Naive thymus-derived CD4-positive, alpha-beta T cell (primary cell): ENCODE measurements around the gene ACTG2. TPM values are rescaled to one million over a fixed set of nuclear protein-coding genes. Genes with fewer than 3 reads are reported as not detected.
A peak's percentile ranks its signal among the peaks of the same experiment; 100 is the strongest.

Experiments used
- ATAC-seq: fragments of 150-1000 bp; cut with Tn5 transposase; 2 replicates; pipeline ENCODE4 v1.10.0; 2021; ENCODE audit warnings: mild to moderate bottlenecking, moderate library complexity
- CTCF ChIA-PET: fragments of 350-600 bp; sonication (Branson Sonifier 250); formaldehyde crosslinking; loops from one replicate; lab custom pipeline; 2021; ENCODE audit warnings: antibody characterized with exemption; lab: Charles Lee
- POLR2A ChIA-PET: fragments of 350-600 bp; sonication (Branson Sonifier 250); formaldehyde crosslinking; loops from one replicate; lab custom pipeline; 2021; ENCODE audit warnings: antibody characterized with exemption, inconsistent platforms; lab: Charles Lee
- DNase-seq, 9 donors: peaks; one replicate each; pipeline versions ENCODE4 v3.0.0 to v3.0.0-alpha.2; 2020 to 2022; ENCODE audit warnings: mixed read lengths in 1 of 9
- H3K27ac ChIP-seq: one replicate; pipeline ENCODE4 v1.7.0; 2013; ENCODE audit warnings: mild to moderate bottlenecking, low read depth, low read length, moderate library complexity
- H3K27me3 ChIP-seq, 2 donors: one replicate each; pipeline ENCODE4 v1.7.0; 2013; ENCODE audit warnings: low read length in 2 of 2, mild to moderate bottlenecking in 2 of 2, moderate library complexity in 2 of 2; ENCODE audit not compliant: control insufficient read depth in 2 of 2, insufficient read depth in 2 of 2
- H3K36me3 ChIP-seq, 3 experiments: 1 replicate in 2 of 3; 2 replicates in 1 of 3; pipeline ENCODE4 v1.7.0; 2013; ENCODE audit warnings: low read length in 3 of 3, mild to moderate bottlenecking in 3 of 3, moderate library complexity in 1 of 3; ENCODE audit not compliant: insufficient read depth in 3 of 3, control insufficient read depth in 2 of 3
- H3K4me1 ChIP-seq, 2 donors: one replicate each; pipeline ENCODE4 v1.7.0; 2013; ENCODE audit warnings: low read length in 2 of 2, mild to moderate bottlenecking in 2 of 2, moderate library complexity in 1 of 2; ENCODE audit not compliant: control insufficient read depth in 2 of 2, insufficient read depth in 2 of 2
- H3K4me3 ChIP-seq: 2 replicates; pipeline ENCODE4 v1.7.0; 2013; ENCODE audit warnings: mild to moderate bottlenecking, low read length
- H3K9me3 ChIP-seq, 3 experiments: 1 replicate in 2 of 3; 2 replicates in 1 of 3; pipeline ENCODE4 v1.7.0; 2013; ENCODE audit warnings: low read length in 3 of 3; ENCODE audit not compliant: control insufficient read depth in 2 of 3
- H3K27ac Mint-ChIP-seq, 9 donors: one replicate each; pipeline ENCODE4 v1.8.0; 2020 to 2022; ENCODE audit warnings: mixed read lengths in 9 of 9, mild to moderate bottlenecking in 8 of 9, moderate library complexity in 5 of 9, inconsistent platforms in 2 of 9
- H3K27me3 Mint-ChIP-seq, 5 donors: one replicate each; pipeline ENCODE4 v1.8.0; 2021 to 2022; ENCODE audit warnings: mixed read lengths in 5 of 5, mild to moderate bottlenecking in 1 of 5
- H3K36me3 Mint-ChIP-seq, 5 donors: one replicate each; pipeline ENCODE4 v1.8.0; 2020 to 2022; ENCODE audit warnings: mixed read lengths in 5 of 5, mild to moderate bottlenecking in 3 of 5, inconsistent platforms in 1 of 5
- H3K4me1 Mint-ChIP-seq, 7 donors: one replicate each; pipeline ENCODE4 v1.8.0; 2020 to 2022; ENCODE audit warnings: mixed read lengths in 7 of 7, mild to moderate bottlenecking in 3 of 7, inconsistent platforms in 1 of 7
- H3K4me3 Mint-ChIP-seq, 10 donors: one replicate each; pipeline ENCODE4 v1.8.0; 2020 to 2022; ENCODE audit warnings: mild to moderate bottlenecking in 10 of 10, mixed read lengths in 10 of 10, moderate library complexity in 6 of 10, inconsistent platforms in 2 of 10
- H3K9me3 Mint-ChIP-seq, 11 donors: one replicate each; pipeline ENCODE4 v1.8.0; 2020 to 2022; ENCODE audit warnings: mixed read lengths in 11 of 11, mild to moderate bottlenecking in 4 of 11, inconsistent platforms in 1 of 11, moderate library complexity in 1 of 11
- intact Hi-C, 2 donors: fragments of 100-400 bp; cut with micrococcal nuclease; formaldehyde crosslinking; loops; one replicate each; pipeline ENCODE4 v1.15.1; 2023
- polyA plus RNA-seq, 2 donors: library from polyadenylated mRNA; unstranded; fragments of 300-500 nt; fragmentation: Illumina TruSeq; gene quantifications; one replicate each; pipeline ENCODE4 v1.2.3, GENCODE V29; 2021
- total RNA-seq, 6 experiments: library from RNA in 5 of 6; stranded (reverse) in 5 of 6; gene quantifications; 1 replicate in 5 of 6; 2 replicates in 1 of 6; pipeline ENCODE4 v1.2.3 and lab custom pipeline; 2021 to 2026

ACTG2 gene
- total and polyA plus RNA-seq, 7 experiments from 2014 or later = not detected

DNA sequence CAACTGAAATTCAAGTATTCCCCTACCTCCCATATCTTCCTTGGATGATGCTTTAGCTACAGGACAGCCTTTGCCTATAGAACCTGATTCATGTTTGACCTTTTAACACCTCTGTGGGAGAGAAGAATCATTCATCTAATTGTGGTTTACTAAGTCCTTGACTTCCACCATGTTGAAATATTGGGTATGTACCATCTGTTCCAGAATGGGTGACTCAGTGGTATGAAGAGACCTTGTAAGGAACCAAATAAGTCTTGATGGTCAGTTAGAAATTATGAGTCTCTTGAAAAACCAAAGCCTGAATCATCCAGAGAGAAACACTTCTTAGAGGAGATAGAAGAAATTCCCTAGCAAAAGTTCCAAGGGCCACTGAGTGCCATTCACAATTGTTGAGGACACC lies 36.6 kb upstream of the ACTG2 start:
- no peaks in the 10 kb centered on the region for H3K9me3 ChIP-seq
- ATAC-seq (no peak), DNase-seq (no peak)
- H3K36me3 Mint-ChIP-seq = peaks cover 31 to 59% (median 47%) of the 10 kb centered on the region in 5 donors
- POLR2A ChIA-PET = no interaction called here
- H3K4me1 ChIP-seq = no peaks in the 10 kb centered on the region
- no peak overlapping the region for H3K4me3 ChIP-seq
- H3K9me3 Mint-ChIP-seq = no peaks in the 10 kb centered on the region
- peak overlapping the region in 1 of 9 donors; percentile 8 for H3K27ac Mint-ChIP-seq
- CTCF ChIA-PET = no interaction called here
- H3K27me3 ChIP-seq = no peaks in the 10 kb centered on the region
- peaks cover 10 to 84% (median 14%) of the 10 kb centered on the region in 3 experiments for H3K36me3 ChIP-seq
- peaks cover 0 to 10% (median 0%) of the 10 kb centered on the region in 7 donors for H3K4me1 Mint-ChIP-seq
- no peak overlapping the region for H3K4me3 Mint-ChIP-seq
- no peaks in the 10 kb centered on the region for H3K27me3 Mint-ChIP-seq
- intact Hi-C loops = no loop called here
- H3K27ac ChIP-seq = no peak overlapping the region

DNA sequence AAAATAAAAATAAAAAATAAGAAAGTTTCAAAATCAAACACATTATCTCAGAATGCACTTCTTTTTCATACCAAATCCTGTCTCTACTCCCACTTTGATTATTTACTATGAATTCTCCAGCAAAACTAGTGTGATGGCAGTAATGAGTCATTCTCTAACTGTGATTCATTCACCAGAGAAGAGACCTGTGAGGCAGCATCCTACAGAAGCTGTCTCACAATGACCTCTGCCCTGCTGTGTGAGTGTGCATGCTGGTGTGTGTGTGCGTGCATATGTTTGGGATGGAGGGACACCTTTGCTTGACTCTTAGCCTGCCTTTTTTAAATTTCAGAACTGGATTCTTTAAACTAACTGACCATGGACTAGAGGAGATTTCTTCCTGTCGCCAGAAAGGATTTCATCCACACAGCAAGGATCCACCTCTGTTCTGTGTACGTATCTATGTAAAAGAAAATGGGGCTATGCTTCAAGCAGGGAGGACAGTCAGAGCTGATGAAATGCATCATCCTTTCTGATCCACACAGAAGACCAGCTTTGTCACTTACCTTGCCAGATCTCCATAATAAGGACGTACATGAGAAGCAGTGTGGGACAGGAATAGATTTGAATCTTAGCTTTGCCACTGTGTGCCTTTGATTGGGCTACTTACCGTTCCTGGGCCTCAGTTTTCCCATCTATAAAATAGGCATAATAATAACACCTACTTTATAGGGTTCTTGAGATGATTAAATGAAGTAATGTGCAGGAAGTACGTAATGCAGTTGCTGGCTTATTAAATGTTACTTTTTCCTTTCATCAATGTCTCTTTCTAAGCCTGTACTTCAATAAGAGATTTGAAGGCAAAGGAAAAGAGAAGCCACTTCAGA lies 32.9 kb upstream of the ACTG2 start:
- no peaks in the 10 kb centered on the region for H3K9me3 ChIP-seq
- no peaks in the 10 kb centered on the region for H3K27me3 ChIP-seq
- POLR2A ChIA-PET = no interaction called here
- ATAC-seq (no peak), DNase-seq (peak in 1 of 9 donors; percentile 34)
- Mint-ChIP-seq H3K4me1 (peaks cover 0 to 8% (median 0%) of the 10 kb centered on the region in 7 donors), H3K27ac (no peak overlapping the region), H3K9me3 (no peaks in the 10 kb centered on the region), H3K4me3 (no peak overlapping the region), H3K27me3 (no peaks in the 10 kb centered on the region), H3K36me3 (peaks cover 36 to 78% (median 61%) of the 10 kb centered on the region in 5 donors)
- H3K4me3 ChIP-seq = no peak overlapping the region
- peaks cover 10 to 83% (median 16%) of the 10 kb centered on the region in 3 experiments for H3K36me3 ChIP-seq
- no peaks in the 10 kb centered on the region for H3K4me1 ChIP-seq
- no peak overlapping the region for H3K27ac ChIP-seq
- intact Hi-C loops = loop anchor here in 1 of 2 donors (5.0 kb wide), 1 partner anchor 37 kb away; no protein-coding TSS in a partner anchor
- CTCF ChIA-PET = no interaction called here

DNA sequence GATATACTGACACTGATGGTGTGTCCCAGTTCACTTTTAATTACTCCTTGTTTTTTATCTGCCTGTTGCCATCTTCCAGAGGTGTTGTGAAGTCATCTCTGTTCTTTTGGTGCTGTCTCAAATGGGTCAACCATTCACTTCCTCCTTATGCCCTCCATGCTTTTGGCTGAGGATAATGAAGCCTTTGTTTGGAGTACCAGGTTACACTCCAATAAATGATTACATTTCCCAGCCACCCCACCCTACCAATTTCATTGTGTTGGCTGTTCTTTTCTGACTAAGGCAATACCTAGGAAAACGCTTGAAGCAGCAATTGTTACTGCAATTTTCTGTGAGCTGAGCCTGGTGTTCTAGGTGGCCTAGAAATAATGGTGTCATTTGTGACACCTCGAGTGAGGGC lies 29.8 kb upstream of the ACTG2 start:
- Mint-ChIP-seq H3K4me3 (no peak overlapping the region), H3K9me3 (no peaks in the 10 kb centered on the region), H3K4me1 (peaks cover 0 to 6% (median 0%) of the 10 kb centered on the region in 7 donors), H3K27ac (peak overlapping the region in 1 of 9 donors; percentile 55), H3K27me3 (no peaks in the 10 kb centered on the region), H3K36me3 (peaks cover 23 to 70% (median 46%) of the 10 kb centered on the region in 5 donors)
- no peaks in the 10 kb centered on the region for H3K9me3 ChIP-seq
- ChIA-PET POLR2A (no interaction called here), CTCF (interaction anchor here (2.2 kb wide), 1 partner anchor 285 kb away, joined by 5 read pairs; the partner anchor contains the start of gene BOLA3)
- ATAC-seq = no peak
- no peak overlapping the region for H3K4me3 ChIP-seq
- no peaks in the 10 kb centered on the region for H3K27me3 ChIP-seq
- no peak overlapping the region for H3K27ac ChIP-seq
- peaks cover 5 to 72% (median 21%) of the 10 kb centered on the region in 3 experiments for H3K36me3 ChIP-seq
- DNase-seq = no peak
- H3K4me1 ChIP-seq = no peaks in the 10 kb centered on the region
- intact Hi-C loops = loop anchor here in 1 of 2 donors (5.0 kb wide), 1 partner anchor 34 kb away; no protein-coding TSS in a partner anchor

DNA sequence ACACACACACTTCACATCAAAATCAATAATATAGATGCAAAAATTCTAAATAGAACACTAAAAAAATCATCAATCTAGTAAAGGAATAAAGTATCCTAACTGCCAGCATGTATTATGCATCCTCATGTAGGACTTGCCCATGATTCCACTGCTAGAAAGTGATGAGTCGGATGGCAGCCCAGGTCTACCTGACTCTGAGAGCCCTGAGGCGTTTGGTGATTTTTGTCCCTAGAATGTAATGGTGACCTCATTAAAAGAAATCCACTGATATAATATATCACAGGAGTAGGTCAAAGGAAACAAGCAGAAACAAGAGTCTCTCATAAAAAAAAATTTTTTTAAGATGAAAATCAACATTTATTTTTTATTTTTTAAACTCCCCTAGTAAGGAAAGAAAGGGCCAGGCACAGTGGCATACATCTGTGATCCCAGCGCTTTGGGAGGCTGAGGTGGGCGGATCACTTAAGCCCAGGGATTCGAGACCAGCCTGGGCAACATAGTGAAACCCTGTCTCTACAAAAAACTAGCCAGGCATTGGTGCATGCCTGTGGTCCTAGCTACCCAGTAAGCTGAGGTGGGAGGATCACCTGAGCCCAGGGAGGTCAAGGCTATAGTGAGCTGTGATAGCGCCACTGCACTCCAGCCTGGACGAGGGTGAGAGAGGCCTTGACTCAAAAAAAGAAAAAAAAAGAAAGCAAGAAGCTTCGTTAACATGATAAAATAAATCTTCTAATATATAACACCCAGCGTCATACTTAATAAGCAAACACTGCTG lies 24.4 kb upstream of the ACTG2 start:
- Mint-ChIP-seq H3K4me3 (no peak overlapping the region), H3K9me3 (no peaks in the 10 kb centered on the region), H3K4me1 (no peaks in the 10 kb centered on the region), H3K27me3 (no peaks in the 10 kb centered on the region), H3K36me3 (peaks cover 16 to 44% (median 33%) of the 10 kb centered on the region in 5 donors), H3K27ac (peak overlapping the region in 1 of 9 donors; percentile 37)
- DNase-seq = no peak
- H3K4me3 ChIP-seq = no peak overlapping the region
- no peaks in the 10 kb centered on the region for H3K27me3 ChIP-seq
- no peaks in the 10 kb centered on the region for H3K4me1 ChIP-seq
- intact Hi-C loops = no loop called here
- ATAC-seq = no peak
- peaks cover 0 to 31% (median 5%) of the 10 kb centered on the region in 3 experiments for H3K36me3 ChIP-seq
- POLR2A ChIA-PET = no interaction called here
- CTCF ChIA-PET = no interaction called here
- no peak overlapping the region for H3K27ac ChIP-seq
- no peaks in the 10 kb centered on the region for H3K9me3 ChIP-seq

DNA sequence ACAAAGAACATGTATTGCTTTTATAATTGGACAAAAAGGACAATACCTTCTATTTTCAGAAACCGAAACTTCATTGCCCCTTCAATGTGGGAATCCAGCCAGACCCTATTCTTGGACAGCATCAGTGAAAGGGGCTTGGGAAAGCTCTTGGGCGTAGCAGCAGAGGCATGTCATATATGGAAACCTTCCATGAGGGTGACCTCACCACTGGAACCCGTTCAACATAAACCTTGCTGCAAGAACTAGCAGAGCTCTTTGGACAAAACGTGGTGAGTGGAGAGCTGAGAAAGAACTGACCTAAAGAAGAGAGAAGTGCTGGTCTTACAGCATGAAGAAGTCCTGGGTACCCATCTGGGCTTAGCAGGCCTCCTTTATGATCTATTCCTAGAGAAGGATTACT lies 22.7 kb upstream of the ACTG2 start:
- ChIA-PET POLR2A (no interaction called here), CTCF (no interaction called here)
- ATAC-seq = no peak
- Mint-ChIP-seq H3K27me3 (no peaks in the 10 kb centered on the region), H3K27ac (no peak overlapping the region), H3K4me3 (no peak overlapping the region), H3K9me3 (no peaks in the 10 kb centered on the region), H3K4me1 (no peaks in the 10 kb centered on the region), H3K36me3 (peaks cover 7 to 27% (median 22%) of the 10 kb centered on the region in 5 donors)
- no peaks in the 10 kb centered on the region for H3K9me3 ChIP-seq
- H3K4me3 ChIP-seq = no peak overlapping the region
- H3K36me3 ChIP-seq = peaks cover 0 to 14% (median 5%) of the 10 kb centered on the region in 3 experiments
- intact Hi-C loops = no loop called here
- no peaks in the 10 kb centered on the region for H3K27me3 ChIP-seq
- no peak for DNase-seq
- no peaks in the 10 kb centered on the region for H3K4me1 ChIP-seq
- no peak overlapping the region for H3K27ac ChIP-seq

DNA sequence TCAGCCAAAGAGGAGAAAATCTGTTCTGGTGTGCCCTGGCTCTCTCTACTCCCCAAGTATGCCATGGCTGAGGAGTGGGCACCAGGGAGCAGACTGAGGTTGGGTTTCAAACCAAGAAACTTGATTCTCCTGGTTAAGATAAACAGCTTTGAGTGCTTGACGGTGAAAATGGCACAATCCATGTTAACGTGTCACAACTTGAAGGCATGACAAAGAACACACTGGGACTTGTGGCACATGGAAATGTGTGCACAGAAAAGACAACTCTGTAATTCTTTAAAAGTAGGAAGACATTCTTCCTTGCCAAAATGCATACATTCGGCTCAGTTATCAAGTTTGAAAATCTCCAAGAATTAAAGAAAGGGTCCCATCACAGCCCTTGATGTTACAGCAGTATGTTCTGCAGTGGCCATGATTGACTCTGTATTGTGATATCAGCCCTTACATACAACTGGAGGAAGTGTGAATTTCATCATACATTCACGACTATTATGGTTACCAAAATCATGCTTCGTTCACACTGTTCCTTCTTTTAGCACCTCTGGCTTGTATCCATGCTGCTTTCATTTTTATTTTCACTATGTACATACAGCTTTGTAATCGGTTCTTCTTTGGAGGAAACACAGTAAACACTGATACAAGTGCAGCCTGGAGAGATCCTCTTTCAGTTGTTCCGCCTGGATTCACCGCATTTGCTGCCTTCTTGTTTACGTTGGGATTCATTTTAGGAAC lies 15.6 kb upstream of the ACTG2 start:
- ChIA-PET POLR2A (no interaction called here), CTCF (no interaction called here)
- H3K4me3 Mint-ChIP-seq = no peak overlapping the region
- no peaks in the 10 kb centered on the region for H3K9me3 Mint-ChIP-seq
- peaks cover 0 to 8% (median 4%) of the 10 kb centered on the region in 5 donors for H3K36me3 Mint-ChIP-seq
- Histone ChIP-seq H3K4me1 (no peaks in the 10 kb centered on the region), H3K27me3 (no peaks in the 10 kb centered on the region), H3K4me3 (no peak overlapping the region), H3K36me3 (no peaks in the 10 kb centered on the region), H3K27ac (no peak overlapping the region), H3K9me3 (no peaks in the 10 kb centered on the region)
- H3K27me3 Mint-ChIP-seq = peaks cover 0 to 3% (median 0%) of the 10 kb centered on the region in 5 donors
- peaks cover 0 to 9% (median 0%) of the 10 kb centered on the region in 7 donors for H3K4me1 Mint-ChIP-seq
- DNase-seq (no peak), ATAC-seq (peak; percentile 74)
- intact Hi-C loops = no loop called here
- H3K27ac Mint-ChIP-seq = no peak overlapping the region
